Activated CD8-positive, alpha-beta T cell treated with anti-CD3 and anti-CD28 coated beads for 36 hours (primary cell): Measurements from ENCODE around the gene ZNF407. TPM values are rescaled to one million over a fixed set of nuclear protein-coding genes. Genes with fewer than 3 reads are reported as not detected.

Experiments used
- ATAC-seq: fragments of 200-7000 bp; cut with Tn5 transposase; one replicate; pipeline ENCODE4 v1.10.0; 2021; ENCODE audit warnings: mild to moderate bottlenecking, moderate library complexity
- CTCF ChIA-PET: fragments of 350-600 bp; sonication (Branson Sonifier 250); formaldehyde crosslinking; loops from one replicate; lab custom pipeline; 2021; ENCODE audit warnings: antibody characterized with exemption; lab: Charles Lee
- POLR2A ChIA-PET: fragments of 350-600 bp; sonication (Branson Sonifier 250); formaldehyde crosslinking; loops from one replicate; lab custom pipeline; 2021; ENCODE audit warnings: antibody characterized with exemption; lab: Charles Lee
- DNase-seq: peaks from one replicate; pipeline ENCODE4 v3.0.0-alpha.2; 2020
- H3K27ac Mint-ChIP-seq: one replicate; pipeline ENCODE4 v1.8.0; 2021; ENCODE audit warnings: mild to moderate bottlenecking, mixed read lengths
- H3K27me3 Mint-ChIP-seq: one replicate; pipeline ENCODE4 v1.8.0; 2021; ENCODE audit warnings: mixed read lengths
- H3K36me3 Mint-ChIP-seq: one replicate; pipeline ENCODE4 v1.8.0; 2021; ENCODE audit warnings: low read depth, mixed read lengths
- H3K4me1 Mint-ChIP-seq: one replicate; pipeline ENCODE4 v1.8.0; 2021; ENCODE audit warnings: low read depth, mixed read lengths
- H3K4me3 Mint-ChIP-seq: one replicate; pipeline ENCODE4 v1.8.0; 2021; ENCODE audit warnings: mild to moderate bottlenecking, moderate library complexity, mixed read lengths
- H3K9me3 Mint-ChIP-seq: one replicate; pipeline ENCODE4 v1.8.0; 2021; ENCODE audit warnings: mixed read lengths
- intact Hi-C: fragments of 100-400 bp; cut with micrococcal nuclease; formaldehyde crosslinking; loops from one replicate; pipeline ENCODE4 v1.10.0; 2022
- total RNA-seq, 2 experiments: library from RNA; stranded (reverse); gene quantifications; one replicate each; pipeline ENCODE4 v1.2.3, GENCODE V29; 2021
- TF ChIP-seq, protein P1 (sequence below): fragments of 200-600 bp; IDR thresholded peaks from one replicate; pipeline ENCODE4 v1.8.0; 2022; ENCODE audit warnings: antibody characterized with exemption, mild to moderate bottlenecking

Gene ZNF407
- total RNA-seq, 2 experiments from 2014 or later: 9.9 to 10.8 TPM

DNA sequence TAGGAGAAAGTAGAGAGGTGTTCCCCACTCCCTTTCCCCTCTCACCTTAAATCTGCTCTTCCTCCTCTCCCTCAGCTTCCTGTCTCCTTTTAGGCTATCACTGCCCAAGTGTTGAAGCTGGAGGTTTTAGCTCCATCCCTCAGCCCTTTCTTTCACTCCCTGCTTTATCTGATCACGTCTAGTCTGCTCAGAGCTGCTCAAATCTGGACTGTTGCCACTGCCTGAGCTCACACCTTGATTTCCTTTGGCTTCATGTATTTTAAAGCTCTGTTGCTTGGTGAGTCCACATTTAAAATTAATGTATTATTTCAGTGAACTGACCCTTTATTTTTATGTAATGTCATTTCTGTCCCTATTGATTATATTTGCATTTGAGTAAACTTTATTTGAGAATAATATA is 374.7 kb downstream of the ZNF407 start:
- no peak overlapping the region for H3K4me3 Mint-ChIP-seq
- peaks cover 2% of the 10 kb centered on the region for H3K36me3 Mint-ChIP-seq
- ChIA-PET CTCF (no interaction called here), POLR2A (no interaction called here)
- no peak for ATAC-seq
- no peak overlapping the region for H3K27ac Mint-ChIP-seq
- H3K4me1 Mint-ChIP-seq: no peaks in the 10 kb centered on the region
- TF ChIP-seq, protein P1, sequence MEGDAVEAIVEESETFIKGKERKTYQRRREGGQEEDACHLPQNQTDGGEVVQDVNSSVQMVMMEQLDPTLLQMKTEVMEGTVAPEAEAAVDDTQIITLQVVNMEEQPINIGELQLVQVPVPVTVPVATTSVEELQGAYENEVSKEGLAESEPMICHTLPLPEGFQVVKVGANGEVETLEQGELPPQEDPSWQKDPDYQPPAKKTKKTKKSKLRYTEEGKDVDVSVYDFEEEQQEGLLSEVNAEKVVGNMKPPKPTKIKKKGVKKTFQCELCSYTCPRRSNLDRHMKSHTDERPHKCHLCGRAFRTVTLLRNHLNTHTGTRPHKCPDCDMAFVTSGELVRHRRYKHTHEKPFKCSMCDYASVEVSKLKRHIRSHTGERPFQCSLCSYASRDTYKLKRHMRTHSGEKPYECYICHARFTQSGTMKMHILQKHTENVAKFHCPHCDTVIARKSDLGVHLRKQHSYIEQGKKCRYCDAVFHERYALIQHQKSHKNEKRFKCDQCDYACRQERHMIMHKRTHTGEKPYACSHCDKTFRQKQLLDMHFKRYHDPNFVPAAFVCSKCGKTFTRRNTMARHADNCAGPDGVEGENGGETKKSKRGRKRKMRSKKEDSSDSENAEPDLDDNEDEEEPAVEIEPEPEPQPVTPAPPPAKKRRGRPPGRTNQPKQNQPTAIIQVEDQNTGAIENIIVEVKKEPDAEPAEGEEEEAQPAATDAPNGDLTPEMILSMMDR: no peak
- no peak for DNase-seq
- H3K9me3 Mint-ChIP-seq: no peaks in the 10 kb centered on the region
- intact Hi-C loops: no loop called here
- no peaks in the 10 kb centered on the region for H3K27me3 Mint-ChIP-seq

- H3K4me1 Mint-ChIP-seq: no peaks in the 10 kb centered on the region
- intact Hi-C loops: no loop called here
- no peaks in the 10 kb centered on the region for H3K9me3 Mint-ChIP-seq
- TF ChIP-seq, protein P1: no peak
- ChIA-PET POLR2A (no interaction called here), CTCF (interaction anchor here (1.4 kb wide), 1 partner anchor 26 kb away, joined by 3 read pairs; no protein-coding TSS in a partner anchor)
- ATAC-seq (no peak), DNase-seq (no peak)
- H3K4me3 Mint-ChIP-seq: no peak overlapping the region
- H3K27ac Mint-ChIP-seq: no peak overlapping the region
- peaks cover 2% of the 10 kb centered on the region for H3K36me3 Mint-ChIP-seq
- no peaks in the 10 kb centered on the region for H3K27me3 Mint-ChIP-seq
Measured at GRCh38 chr18:74975001-74975400, 377.3 kb downstream of the ZNF407 start.

- TF ChIP-seq, protein P1: no peak
- CTCF ChIA-PET: no interaction called here
- H3K27me3 Mint-ChIP-seq: no peaks in the 10 kb centered on the region
- H3K9me3 Mint-ChIP-seq: no peaks in the 10 kb centered on the region
- intact Hi-C loops: no loop called here
- POLR2A ChIA-PET: interaction anchor here (0.6 kb wide), 1 partner anchor 44 kb away, joined by 3 read pairs; no protein-coding TSS in a partner anchor
- peaks cover 5% of the 10 kb centered on the region for H3K36me3 Mint-ChIP-seq
- H3K4me1 Mint-ChIP-seq: no peaks in the 10 kb centered on the region
- no peak overlapping the region for H3K4me3 Mint-ChIP-seq
- DNase-seq (no peak), ATAC-seq (no peak)
- H3K27ac Mint-ChIP-seq: no peak overlapping the region
Measured at GRCh38 chr18:74976331-74976909, 378.8 kb downstream of the ZNF407 start.

DNA sequence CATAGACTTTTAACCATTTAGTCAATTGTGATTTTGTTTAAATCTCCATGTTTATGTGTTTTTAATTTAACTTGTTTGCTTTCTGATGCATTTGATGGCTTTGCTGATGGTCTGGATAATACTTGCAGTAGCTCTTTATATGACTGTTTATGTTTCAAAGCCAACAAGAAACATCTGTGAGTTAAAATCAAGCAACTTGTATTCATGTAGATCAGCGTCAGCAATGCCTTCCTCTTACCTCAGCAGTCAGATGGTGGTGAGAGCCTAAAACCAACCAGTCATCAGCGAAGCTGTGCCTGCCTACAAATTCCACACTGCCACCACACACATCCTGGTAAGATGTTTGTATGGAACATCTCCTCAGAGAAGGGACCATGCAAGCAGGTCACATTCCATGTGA is 379.4 kb downstream of the ZNF407 start:
- no peaks in the 10 kb centered on the region for H3K9me3 Mint-ChIP-seq
- H3K27me3 Mint-ChIP-seq: no peaks in the 10 kb centered on the region
- POLR2A ChIA-PET: interaction anchor here (0.6 kb wide), 1 partner anchor 44 kb away, joined by 3 read pairs; no protein-coding TSS in a partner anchor
- ATAC-seq (no peak), DNase-seq (no peak)
- H3K4me3 Mint-ChIP-seq: no peak overlapping the region
- peaks cover 5% of the 10 kb centered on the region for H3K36me3 Mint-ChIP-seq
- TF ChIP-seq, protein P1: no peak
- CTCF ChIA-PET: no interaction called here
- no peaks in the 10 kb centered on the region for H3K4me1 Mint-ChIP-seq
- no peak overlapping the region for H3K27ac Mint-ChIP-seq
- intact Hi-C loops: no loop called here

DNA sequence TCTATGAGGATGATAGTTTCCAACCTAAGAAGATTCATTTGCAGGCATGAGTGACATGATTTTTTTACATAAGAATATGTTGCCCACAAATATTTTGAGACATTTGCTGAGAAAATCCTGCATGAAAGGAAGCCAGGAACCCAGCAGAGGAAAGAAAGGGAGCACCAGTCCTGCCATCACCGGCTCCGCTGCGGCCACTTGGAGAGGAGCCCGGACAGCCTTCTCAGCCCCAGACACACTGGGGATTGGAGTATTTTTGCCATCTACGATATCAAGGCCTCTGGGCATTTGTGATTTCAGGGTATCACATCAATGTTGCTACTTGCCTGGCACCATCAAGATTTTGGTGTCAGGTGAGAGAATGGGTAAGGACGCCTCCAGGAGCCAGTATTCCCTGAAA is 383.0 kb downstream of the ZNF407 start:
- DNase-seq (no peak), ATAC-seq (no peak)
- intact Hi-C loops: no loop called here
- POLR2A ChIA-PET: no interaction called here
- no peaks in the 10 kb centered on the region for H3K4me1 Mint-ChIP-seq
- peaks cover 7% of the 10 kb centered on the region for H3K36me3 Mint-ChIP-seq
- TF ChIP-seq, protein P1: no peak
- CTCF ChIA-PET: no interaction called here
- no peaks in the 10 kb centered on the region for H3K9me3 Mint-ChIP-seq
- H3K4me3 Mint-ChIP-seq: no peak overlapping the region
- H3K27me3 Mint-ChIP-seq: no peaks in the 10 kb centered on the region
- H3K27ac Mint-ChIP-seq: no peak overlapping the region
